HG03196 (cell line): Measurements from ENCODE around the gene GAS5.
"Not testable (repeated sequence)": the region's sequence is repeated elsewhere in the genome, so short reads cannot be mapped to it uniquely, and the experiment has no call there.

Experiments used
- ATAC-seq: cut with Tn5 transposase; IDR thresholded peaks from one replicate; pipeline ENCODE4 v1.9.1; 2021; ENCODE audit not compliant: unreplicated experiment

GAS5 gene

GRCh38 chr1:173870252-173871075, 2.7 kb upstream of the GAS5 start:
- ATAC-seq, result no peak

- no peak for ATAC-seq
These were observed 1.2 kb upstream of the GAS5 start for GRCh38 chr1:173869021-173869359.

DNA sequence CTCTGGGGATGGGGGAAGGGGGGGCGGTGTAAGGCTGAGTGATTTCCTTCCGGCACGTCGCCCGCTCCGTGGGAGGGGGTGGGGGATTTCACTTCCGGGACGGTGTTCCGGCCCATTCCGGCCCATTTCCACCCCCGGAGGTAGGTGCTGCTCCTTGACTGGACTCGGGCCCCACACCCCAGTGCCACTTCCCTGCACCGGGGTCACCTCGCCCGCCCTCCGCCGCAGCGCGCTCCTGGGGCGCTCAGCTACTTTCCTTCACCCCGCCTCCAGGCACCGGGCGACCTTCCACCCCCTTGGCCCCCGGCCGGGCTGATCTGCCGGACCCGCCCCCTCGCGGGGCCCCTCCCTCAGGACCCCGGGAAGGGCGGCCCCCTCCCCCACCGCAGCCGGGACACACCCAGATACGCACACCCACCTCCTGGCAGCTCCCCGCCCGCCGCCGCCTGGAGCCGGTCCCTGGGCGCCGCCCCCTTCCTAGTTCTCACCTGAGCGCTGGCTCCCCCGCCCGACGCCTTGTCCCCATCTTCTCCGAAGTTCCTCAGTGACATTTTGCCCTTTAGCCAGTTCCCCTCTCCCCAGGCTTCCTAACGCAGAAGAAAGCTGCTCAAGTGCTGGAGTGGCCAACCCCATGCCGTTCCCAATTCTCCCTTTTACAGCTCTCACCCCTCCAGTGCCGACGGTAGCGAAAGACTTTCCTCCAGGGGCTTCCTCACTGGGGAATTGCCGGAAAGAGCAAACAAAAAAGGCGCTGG, 654 bp upstream of the GAS5 start, which contains the start of gene ZBTB37:
Gene ZBTB37 (plus strand): TSS at position 115 of the 755 bp plus-strand sequence. CDS start 1,846 bp downstream, outside the sequence.
- peak; percentile 63 for ATAC-seq

DNA sequence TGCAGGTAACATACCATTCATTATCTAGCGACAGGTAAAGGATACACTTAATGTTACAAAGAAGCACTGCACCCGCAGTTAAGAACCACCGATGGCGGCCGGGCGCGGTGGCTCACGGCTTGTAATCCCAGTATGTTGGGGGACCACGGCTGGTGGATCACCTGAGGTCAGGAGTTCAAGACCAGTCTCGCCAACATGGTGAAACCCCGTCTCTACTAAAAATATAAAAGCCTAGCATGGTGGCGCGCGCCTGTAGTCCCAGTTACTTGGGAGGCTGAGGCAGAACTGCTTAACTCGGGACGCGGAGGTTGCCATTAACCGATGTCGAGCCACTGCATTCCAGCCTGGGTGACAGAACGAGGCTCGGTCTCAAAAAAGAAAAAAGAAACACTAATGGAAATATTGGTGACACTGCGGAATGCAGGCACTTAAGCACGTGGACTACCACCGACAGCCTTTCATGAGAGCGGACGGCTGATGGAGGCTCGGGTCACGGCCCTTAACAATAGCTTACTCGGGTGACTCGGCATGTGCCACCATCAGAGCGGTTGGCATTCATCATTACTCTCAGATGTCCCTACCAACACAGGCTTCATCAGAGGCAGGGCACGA, 542 bp downstream of the GAS5 start:
- ATAC-seq, result no peak

DNA sequence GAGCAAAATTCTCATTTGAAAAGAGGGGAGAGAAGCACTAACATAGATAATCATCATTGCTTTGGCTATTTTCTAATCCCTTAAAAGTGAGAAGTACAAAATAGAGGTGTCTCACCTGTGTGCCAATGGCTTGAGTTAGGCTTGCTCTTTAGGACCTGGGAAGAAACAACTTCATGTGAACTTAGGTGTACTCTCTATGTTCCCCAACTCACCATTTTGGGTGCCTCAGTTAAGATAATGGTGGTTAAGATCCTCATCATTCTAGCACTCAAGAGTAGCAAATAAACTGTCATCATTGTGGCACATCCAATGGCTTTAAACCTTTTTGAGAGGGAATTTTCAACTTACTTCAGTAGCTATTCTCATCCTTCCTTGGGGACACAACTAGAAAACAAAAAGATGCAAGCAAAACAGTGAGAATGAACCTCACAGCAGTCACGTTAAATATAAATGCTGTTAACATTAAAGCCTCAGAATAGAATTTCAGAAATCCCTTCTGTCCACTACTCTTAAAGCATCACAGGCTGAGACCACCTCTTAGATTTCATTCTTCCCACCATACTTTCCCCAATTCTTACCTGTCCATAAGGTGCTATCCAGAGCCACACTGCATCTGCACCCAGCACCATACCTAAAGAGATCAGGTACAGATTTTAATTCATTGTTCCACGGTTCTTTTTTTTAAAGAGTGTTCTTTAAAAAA, 1.2 kb downstream of the GAS5 start:
- no peak for ATAC-seq

GRCh38 chr1:173865468-173866164, 2.2 kb downstream of the GAS5 start:
- ATAC-seq, result no peak

- no peak for ATAC-seq
These were observed 3.5 kb downstream of the GAS5 start for GRCh38 chr1:173864179-173864867.

GRCh38 chr1:173863224-173864161, 4.3 kb downstream of the GAS5 start:
- no peak for ATAC-seq

DNA sequence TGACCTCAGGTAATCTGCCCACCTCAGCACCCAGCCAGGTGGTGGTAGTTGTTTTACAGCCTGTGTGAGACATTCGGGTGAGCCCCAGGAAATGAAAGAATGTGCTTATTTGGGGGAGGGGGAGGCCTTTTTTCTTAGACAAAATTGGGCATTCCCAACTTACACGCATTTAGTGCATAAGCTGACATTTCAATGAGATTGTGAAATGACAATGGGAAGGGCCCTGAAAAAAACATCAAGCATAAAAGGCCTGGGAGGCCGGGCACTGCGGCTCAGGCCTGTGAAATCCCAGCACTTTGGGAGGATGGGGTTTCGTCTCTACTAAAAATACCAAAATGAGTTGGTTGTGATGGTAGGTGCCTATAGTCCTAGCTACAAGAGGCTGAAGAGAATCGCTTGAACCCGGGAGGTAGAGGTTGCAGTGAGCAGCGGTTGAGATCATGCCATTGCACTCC, 5.0 kb downstream of the GAS5 start:
- ATAC-seq, result no peak

DNA sequence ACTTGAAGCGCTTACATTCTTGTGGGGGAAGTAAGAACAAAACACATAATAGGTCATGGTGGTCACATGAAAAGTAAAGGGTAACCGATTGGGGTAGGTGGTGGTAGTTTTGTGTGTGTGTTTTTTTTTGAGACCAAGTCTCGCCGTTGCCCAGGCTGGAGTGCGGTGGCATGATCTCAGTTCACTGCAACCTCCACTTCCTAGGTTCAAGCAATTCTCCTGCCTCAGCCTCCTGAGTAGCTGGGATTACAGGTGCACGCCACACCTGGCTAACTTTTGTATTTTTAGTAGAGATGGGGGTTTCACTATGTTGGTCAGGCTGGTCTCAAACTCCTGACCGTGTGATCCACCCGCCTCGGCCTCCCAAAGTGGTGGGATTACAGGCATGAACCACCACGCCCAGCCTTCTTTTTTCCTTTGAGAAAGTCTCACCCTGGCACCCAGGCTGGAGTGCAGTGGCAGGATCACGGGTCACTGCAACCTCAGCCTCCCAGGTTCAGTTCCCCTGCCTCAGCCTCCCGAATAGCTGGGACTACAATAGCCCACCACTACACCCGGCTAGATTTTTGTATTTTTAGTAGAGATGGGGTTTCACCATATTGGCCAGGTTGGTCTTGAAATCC, 5.5 kb downstream of the GAS5 start:
- ATAC-seq, result not testable (repeated sequence)

GRCh38 chr1:173861731-173862145, 6.1 kb downstream of the GAS5 start:
- no peak for ATAC-seq

GRCh38 chr1:173860065-173860464, 7.7 kb downstream of the GAS5 start:
- no peak for ATAC-seq

GRCh38 chr1:173859547-173859946, 8.2 kb downstream of the GAS5 start:
- ATAC-seq, result not testable (repeated sequence)

GRCh38 chr1:173857363-173857917, 10.3 kb downstream of the GAS5 start:
- ATAC-seq, result no peak

- ATAC-seq, result no peak
These were observed 10.9 kb downstream of the GAS5 start for GRCh38 chr1:173856903-173857302.

GRCh38 chr1:173856014-173856413, 11.8 kb downstream of the GAS5 start:
- ATAC-seq, result no peak

GRCh38 chr1:173853074-173853473, 14.7 kb downstream of the GAS5 start:
- ATAC-seq, result no peak

DNA sequence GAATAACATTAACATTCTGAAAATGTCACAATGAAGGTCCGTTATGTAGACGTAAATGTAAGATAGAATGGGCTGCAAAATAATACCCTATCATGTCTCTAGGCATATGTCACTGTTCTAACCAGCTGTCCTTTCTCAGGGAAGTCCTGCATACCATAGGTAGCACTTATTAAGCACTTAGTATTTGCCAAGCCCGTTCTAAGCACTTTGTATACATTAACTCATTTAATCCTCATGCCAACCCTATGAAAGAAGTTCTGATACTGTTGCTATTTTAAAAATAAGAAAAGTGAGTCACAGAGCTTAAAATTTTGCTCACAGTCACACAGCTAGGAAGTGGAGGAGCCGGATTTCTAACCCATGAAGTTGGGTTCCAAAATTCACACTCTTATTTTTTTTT, 15.7 kb downstream of the GAS5 start:
- no peak for ATAC-seq
